HepG2 (cell line): Measurements from ENCODE around the gene PXMP4. TPM values are rescaled to one million over a fixed set of nuclear protein-coding genes. Genes with fewer than 3 reads are reported as not detected.

Experiments used
- ARID2 ChIP-seq: sonication (generic); formaldehyde crosslinking; IDR thresholded peaks from 2 replicates; pipeline ENCODE4 v1.8.1; 2022; ENCODE audit warnings: mild to moderate bottlenecking, missing genetic modification reagents, borderline replicate concordance
- ATF2 ChIP-seq: sonication (generic); formaldehyde crosslinking; IDR thresholded peaks from 2 replicates; pipeline ENCODE4 v1.4.0; 2020; ENCODE audit warnings: missing genetic modification reagents
- BHLHE40 ChIP-seq: IDR thresholded peaks from 2 replicates; pipeline ENCODE4 v1.6.1; 2011; ENCODE audit warnings: low read length, improper control_type of control experiment
- BRD4 ChIP-seq: sonication (generic); formaldehyde crosslinking; IDR thresholded peaks from 2 replicates; pipeline ENCODE4 v1.4.0; 2020; ENCODE audit warnings: missing genetic modification reagents
- DBP ChIP-seq: sonication (generic); formaldehyde crosslinking; IDR thresholded peaks from 2 replicates; pipeline ENCODE4 v1.4.0; 2020; ENCODE audit warnings: missing genetic modification reagents; ENCODE audit errors: not compliant biosample characterization
- E2F1 ChIP-seq: sonication (generic); formaldehyde crosslinking; IDR thresholded peaks from 2 replicates; pipeline ENCODE4 v1.5.0; 2020; ENCODE audit warnings: missing genetic modification reagents
- HCFC1 ChIP-seq: fragments of 150-350 bp; IDR thresholded peaks from 2 replicates; pipeline ENCODE4 v1.6.1; 2014; ENCODE audit warnings: low read depth, low read length
- IKZF4 ChIP-seq: sonication (generic); formaldehyde crosslinking; IDR thresholded peaks from 2 replicates; pipeline ENCODE4 v1.5.1; 2020; ENCODE audit warnings: borderline replicate concordance, mild to moderate bottlenecking, low read depth, missing genetic modification reagents; ENCODE audit errors: not compliant biosample characterization
- KAT7 ChIP-seq: IDR thresholded peaks from 2 replicates; pipeline ENCODE4 v1.6.1; 2018; ENCODE audit warnings: borderline replicate concordance, missing compliant biosample characterization
- MAX ChIP-seq: IDR thresholded peaks from 2 replicates; pipeline ENCODE4 v1.6.1; 2012; ENCODE audit warnings: inconsistent platforms
- MTA3 ChIP-seq: sonication (generic); formaldehyde crosslinking; IDR thresholded peaks from 2 replicates; pipeline ENCODE4 v1.4.0; 2020; ENCODE audit warnings: missing genetic modification reagents
- POLR2G ChIP-seq: fragments of 200-400 bp; formaldehyde crosslinking; IDR thresholded peaks from 2 replicates; pipeline ENCODE4 v1.6.1; 2018; ENCODE audit warnings: mild to moderate bottlenecking, low read depth, low read length, moderate library complexity
- SALL1 ChIP-seq: sonication (generic); formaldehyde crosslinking; IDR thresholded peaks from 2 replicates; pipeline ENCODE4 v1.8.0; 2022; ENCODE audit warnings: mild to moderate bottlenecking, missing genetic modification reagents
- SETDB1 ChIP-seq: sonication (generic); formaldehyde crosslinking; IDR thresholded peaks from 2 replicates; pipeline ENCODE4 v1.5.1; 2020; ENCODE audit warnings: missing genetic modification reagents, mild to moderate bottlenecking, borderline replicate concordance
- SRSF1 ChIP-seq: fragments of 200-400 bp; formaldehyde crosslinking; optimal IDR thresholded peaks from 2 replicates; pipeline ENCODE3; 2017; ENCODE audit warnings: mild to moderate bottlenecking, low read depth, low read length, moderate library complexity
- TBP ChIP-seq: sonication (generic); formaldehyde crosslinking; IDR thresholded peaks from 2 replicates; pipeline ENCODE4 v1.5.0; 2020; ENCODE audit warnings: missing genetic modification reagents
- ZNF432 ChIP-seq: sonication (generic); formaldehyde crosslinking; IDR thresholded peaks from 2 replicates; pipeline ENCODE4 v1.5.0; 2020; ENCODE audit warnings: missing genetic modification reagents, mild to moderate bottlenecking, borderline replicate concordance
- ZNF513 ChIP-seq: sonication (generic); formaldehyde crosslinking; conservative IDR thresholded peaks from 2 replicates; pipeline ENCODE4 v1.5.0; 2020; ENCODE audit warnings: missing genetic modification reagents
- ZNF678 ChIP-seq: sonication (generic); formaldehyde crosslinking; IDR thresholded peaks from 2 replicates; pipeline ENCODE4 v1.4.0; 2020; ENCODE audit warnings: mild to moderate bottlenecking, missing genetic modification reagents
- ZNF713 ChIP-seq: sonication (generic); formaldehyde crosslinking; IDR thresholded peaks from 2 replicates; pipeline ENCODE4 v1.4.0; 2020; ENCODE audit warnings: mild to moderate bottlenecking, missing genetic modification reagents
- ZNF740 ChIP-seq: sonication (generic); formaldehyde crosslinking; IDR thresholded peaks from 2 replicates; pipeline ENCODE4 v1.4.0; 2020; ENCODE audit warnings: missing genetic modification reagents
- ZNF883 ChIP-seq: sonication (generic); formaldehyde crosslinking; IDR thresholded peaks from 2 replicates; pipeline ENCODE4 v1.5.1; 2020; ENCODE audit warnings: mild to moderate bottlenecking, missing genetic modification reagents; ENCODE audit errors: not compliant biosample characterization
- ZUFSP ChIP-seq: sonication (generic); formaldehyde crosslinking; IDR thresholded peaks from 2 replicates; pipeline ENCODE4 v1.9.0; 2021; ENCODE audit warnings: missing genetic modification reagents, mild to moderate bottlenecking, borderline replicate concordance
- polyA plus RNA-seq, 8 experiments: library from polyadenylated mRNA; depleted of rRNA in 3 of 8; stranded (reverse) in 7 of 8; unstranded in 1 of 8; fragments of >200 nt; fragmentation: Illumina TruSeq in 4 of 8; extraction: Trizol in 4 of 8; gene quantifications; 2 replicates each; pipeline versions ENCODE4 v1.2.1 to v1.2.3, GENCODE V29; 2011 to 2016; ENCODE audit warnings: low read depth in 4 of 8, missing spikeins in 1 of 8, mixed read lengths in 1 of 8; ENCODE audit not compliant: insufficient read depth in 1 of 8
- total RNA-seq, 5 experiments: library from RNA; depleted of rRNA; stranded (reverse); fragments of >200 nt; fragmentation: Illumina TruSeq; extraction: Trizol; gene quantifications; 2 replicates each; pipeline ENCODE4 v1.2.3, GENCODE V29; 2016; ENCODE audit warnings: low read depth in 1 of 5

PXMP4 gene
- total and polyA plus RNA-seq, 2 of the 13 experiments (the other 11 are each of a cell fraction or from before 2014, with no cell fraction given), result not detected

- TF ChIP-seq ZNF713, result no peak
- TF ChIP-seq ZNF432 (CRISPR knock-in tag), result no peak
- TF ChIP-seq KAT7, result no peak
- TF ChIP-seq POLR2G, result peak; percentile 73
- no peak for TF ChIP-seq ZNF678
- TF ChIP-seq SETDB1 (CRISPR knock-in tag), result no peak
- no peak for TF ChIP-seq ZNF740 (CRISPR knock-in tag)
- no peak; the same call in 1 of the 2 replicates for TF ChIP-seq ZNF513 (CRISPR knock-in tag)
- TF ChIP-seq SRSF1, result no peak
- TF ChIP-seq SALL1 (CRISPR knock-in tag), result peak; percentile 77
- no peak for TF ChIP-seq BHLHE40
- TF ChIP-seq HCFC1, result no peak
- no peak for TF ChIP-seq ZUFSP (CRISPR knock-in tag)
- TF ChIP-seq BRD4 (CRISPR knock-in tag), result no peak
- peak; percentile 86; the same call in 1 of the 2 replicates for TF ChIP-seq ARID2 (CRISPR knock-in tag)
- TF ChIP-seq TBP (CRISPR knock-in tag), result no peak
- no peak for TF ChIP-seq MTA3 (CRISPR knock-in tag)
- TF ChIP-seq IKZF4 (CRISPR knock-in tag), result peak; percentile 22
- peak; percentile 48; the same call in 1 of the 2 replicates for TF ChIP-seq MAX
- TF ChIP-seq E2F1 (CRISPR knock-in tag), result no peak
- TF ChIP-seq ZNF883 (CRISPR knock-in tag), result peak; percentile 70
- no peak for TF ChIP-seq DBP (CRISPR knock-in tag)
- peak; percentile 41; the same call in 1 of the 2 replicates for TF ChIP-seq ATF2 (CRISPR knock-in tag)
Measured at GRCh38 chr20:33653218-33653899, 66.8 kb downstream of the PXMP4 start (continued).
